Measurements from ENCODE around the gene AGPAT2. TPM values are rescaled to one million over a fixed set of nuclear protein-coding genes. Genes with fewer than 3 reads are reported as not detected.

Gene AGPAT2
- total and polyA plus RNA-seq, 2 donors from 2014 or later = 73.4 to 83.6 TPM

GRCh38 chr9:136701668-136702053 is 14.4 kb upstream of the AGPAT2 start:
- Histone ChIP-seq H3K4me1 (ENCODE audit: control insufficient read depth in 2 of 3, insufficient read depth in 2 of 3, low read depth in 1 of 3, low read length in 3 of 3) (peaks cover 0 to 16% (median 9%) of the 10 kb centered on the region in 3 donors), H3K27me3 (ENCODE audit: control insufficient read depth, insufficient read depth, low read length) (peaks cover 2% of the 10 kb centered on the region), H3K4me3 (ENCODE audit: low read length in 3 of 3) (no peak overlapping the region), H3K36me3 (ENCODE audit: control insufficient read depth in 2 of 3, insufficient read depth in 3 of 3, low read length in 3 of 3) (no peaks in the 10 kb centered on the region), H3K9me3 (ENCODE audit: control insufficient read depth in 2 of 3, insufficient read depth in 1 of 3, low read length in 3 of 3) (no peaks in the 10 kb centered on the region), H3K27ac (ENCODE audit: low read depth in 2 of 2, low read length in 2 of 2) (no peak overlapping the region), H3K9ac (ENCODE audit: low read length in 3 of 3) (no peak overlapping the region)
- FAIRE-seq = no peak
- DNase-seq = no peak
- TF ChIP-seq CTCF (IDR thresholded peaks at IDR 0.05; ENCODE audit: borderline replicate concordance, extremely low read depth, insufficient read depth) = no peak
- intact Hi-C loops (cut with DNase I) = no loop called here

DNA sequence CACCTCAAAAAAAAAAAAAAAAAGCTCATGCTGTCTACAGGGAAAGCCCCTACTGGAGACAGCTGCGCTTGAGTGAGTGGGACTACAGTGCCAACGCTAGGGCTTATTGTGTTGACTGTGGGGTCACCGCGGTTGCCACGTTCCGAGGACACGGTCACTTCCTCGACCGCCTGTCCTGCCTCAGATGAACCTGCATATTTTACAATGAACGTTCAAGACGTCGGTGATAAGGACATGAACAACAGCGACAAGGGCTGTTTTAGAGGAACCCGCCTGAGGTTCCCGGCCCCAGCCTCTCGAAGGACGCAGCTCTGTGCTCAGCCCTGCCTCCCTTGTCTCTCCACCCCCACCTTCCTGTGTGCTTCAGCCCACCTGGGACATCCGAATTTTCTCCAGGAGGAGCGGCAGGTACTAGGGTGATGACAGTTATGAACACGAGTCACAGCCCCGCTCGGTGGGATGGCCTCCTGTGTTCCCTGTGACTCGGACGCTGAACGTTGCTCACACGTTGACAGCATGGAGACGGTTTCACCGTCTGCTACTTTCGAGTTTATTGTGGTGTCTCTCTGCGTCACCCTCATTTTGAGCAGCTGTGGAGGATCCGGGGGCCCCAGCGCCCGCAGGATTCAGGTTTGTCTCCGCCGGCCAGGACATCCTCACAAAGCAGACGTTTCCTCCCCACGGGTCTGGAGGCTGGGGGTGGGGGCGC is 13.9 kb upstream of the AGPAT2 start:
- H3K4me3 ChIP-seq (ENCODE audit: low read length in 3 of 3) = no peak overlapping the region

GRCh38 chr9:136700304-136700703 is 13.0 kb upstream of the AGPAT2 start:
- no peak for FAIRE-seq
- Histone ChIP-seq H3K9ac (ENCODE audit: low read length in 3 of 3) (no peak overlapping the region), H3K36me3 (ENCODE audit: control insufficient read depth in 2 of 3, insufficient read depth in 3 of 3, low read length in 3 of 3) (no peaks in the 10 kb centered on the region), H3K9me3 (ENCODE audit: control insufficient read depth in 2 of 3, insufficient read depth in 1 of 3, low read length in 3 of 3) (no peaks in the 10 kb centered on the region), H3K4me1 (ENCODE audit: control insufficient read depth in 2 of 3, insufficient read depth in 2 of 3, low read depth in 1 of 3, low read length in 3 of 3) (peaks cover 0 to 26% (median 20%) of the 10 kb centered on the region in 3 donors), H3K4me3 (ENCODE audit: low read length in 3 of 3) (no peak overlapping the region), H3K27ac (ENCODE audit: low read depth in 2 of 2, low read length in 2 of 2) (no peak overlapping the region), H3K27me3 (ENCODE audit: control insufficient read depth, insufficient read depth, low read length) (peaks cover 2% of the 10 kb centered on the region)
- TF ChIP-seq CTCF (IDR thresholded peaks at IDR 0.05; ENCODE audit: borderline replicate concordance, extremely low read depth, insufficient read depth) = no peak
- peak in 1 of 5 donors; percentile 1 for DNase-seq
- intact Hi-C loops (cut with DNase I) = no loop called here

More for the DNA sequence above, 13.9 kb upstream of the AGPAT2 start:
- DNase-seq = peak in 4 of 5 donors; percentile 44 to 69 (median 52)
- H3K4me1 ChIP-seq (ENCODE audit: control insufficient read depth in 2 of 3, insufficient read depth in 2 of 3, low read depth in 1 of 3, low read length in 3 of 3) = peaks cover 0 to 19% (median 14%) of the 10 kb centered on the region in 3 donors
- H3K36me3 ChIP-seq (ENCODE audit: control insufficient read depth in 2 of 3, insufficient read depth in 3 of 3, low read length in 3 of 3) = no peaks in the 10 kb centered on the region
- no peak overlapping the region for H3K27ac ChIP-seq (ENCODE audit: low read depth in 2 of 2, low read length in 2 of 2)
- no peaks in the 10 kb centered on the region for H3K9me3 ChIP-seq (ENCODE audit: control insufficient read depth in 2 of 3, insufficient read depth in 1 of 3, low read length in 3 of 3)
- FAIRE-seq = no peak
- peaks cover 2% of the 10 kb centered on the region for H3K27me3 ChIP-seq (ENCODE audit: control insufficient read depth, insufficient read depth, low read length)
- no peak for TF ChIP-seq CTCF (IDR thresholded peaks at IDR 0.05; ENCODE audit: borderline replicate concordance, extremely low read depth, insufficient read depth)
- intact Hi-C loops (cut with DNase I) = no loop called here
- H3K9ac ChIP-seq (ENCODE audit: low read length in 3 of 3) = no peak overlapping the region

Measured in kidney (tissue), 14 donors.